Motor neuron (in vitro differentiated cells): ENCODE data around the gene SLC8A1. TPM values are rescaled to one million over a fixed set of nuclear protein-coding genes. Genes with fewer than 3 reads are reported as not detected.
A peak's percentile ranks its signal among the peaks of the same experiment; 100 is the strongest.

ENCODE experiments used
- ATAC-seq, 8 experiments: fragments of 200-7000 bp; cut with Tn5 transposase; replicated peaks in 6 of 8; 2 replicates each; pipeline ENCODE4 v1.8.0; 2021; ENCODE audit warnings: mild to moderate bottlenecking in 8 of 8, moderate library complexity in 8 of 8
- H3K27ac ChIP-seq, 2 donors: fragments of 250-450 bp; sonication (Bioruptor Pico); 2 replicates each; pipeline ENCODE4 v1.9.0; 2021; ENCODE audit warnings: antibody characterized with exemption in 2 of 2, mild to moderate bottlenecking in 2 of 2, moderate library complexity in 1 of 2
- H3K4me1 ChIP-seq, 2 donors: fragments of 250-450 bp; sonication (Bioruptor Pico); replicated peaks in 1 of 2; 2 replicates each; pipeline ENCODE4 v1.6.1; 2021; ENCODE audit warnings: antibody characterized with exemption in 2 of 2, mild to moderate bottlenecking in 2 of 2, moderate library complexity in 1 of 2
- H3K4me3 ChIP-seq, 5 donors: fragments of 250-450 bp; sonication (Bioruptor Pico); 2 replicates each; pipeline ENCODE4 v1.9.0; 2021; ENCODE audit warnings: antibody characterized with exemption in 5 of 5, mild to moderate bottlenecking in 5 of 5, moderate library complexity in 4 of 5
- WGBS, 10 experiments: fragments of 450-650 bp; shearing (Covaris generic); methylation state at CpG; one replicate each; pipeline ENCODE4 v1.0.0; 2022; 5-methylcytosine and 5-hydroxymethylcytosine counted together
- in situ Hi-C, 9 experiments: fragments of 400-800 bp; cut with MboI; loops; one replicate each; pipeline ENCODE4 v1.15.0; 2021; ENCODE audit warnings: low sequenced_read_pairs in 9 of 9, low pct_unique_long_range_greater_than_20kb in 2 of 9; ENCODE audit not compliant: unreplicated experiment in 9 of 9
- total RNA-seq, 8 experiments: library from RNA; unstranded; fragments of 300-600 nt; gene quantifications; 2 replicates each; pipeline versions ENCODE4 v1.2.3 to v1.2.4, GENCODE V29; 2022

Gene SLC8A1
- total RNA-seq, 8 experiments from 2014 or later = 0.27 to 55.1 (median 24.5) TPM

- Histone ChIP-seq H3K27ac (no peak overlapping the region), H3K4me1 (peaks cover 2 to 5% of the 10 kb centered on the region in 2 donors), H3K4me3 (no peak overlapping the region)
- ATAC-seq = no peak
- in situ Hi-C loops = no loop called here
- 12 to 59% (median 42%) methylated on average over 1 to 5 of the region's 5 CpGs; no CpG with 5 or more reads in 1 of the 10 experiments for WGBS, 10 experiments
Measured at GRCh38 chr2:40477361-40477760, 25.5 kb upstream of the SLC8A1 start.

GRCh38 chr2:40476436-40476835 is 24.5 kb upstream of the SLC8A1 start:
- Histone ChIP-seq H3K4me1 (peaks cover 5 to 7% of the 10 kb centered on the region in 2 donors), H3K4me3 (no peak overlapping the region), H3K27ac (no peak overlapping the region)
- in situ Hi-C loops = no loop called here
- ATAC-seq = no peak
- 60 to 100% (median 100%) methylated on average over 1 of the region's 1 CpG; no CpG with 5 or more reads in 4 of the 10 experiments for WGBS, 10 experiments

GRCh38 chr2:40474306-40474705 is 22.4 kb upstream of the SLC8A1 start:
- H3K4me3 ChIP-seq = no peak overlapping the region
- H3K4me1 ChIP-seq = peaks cover 5 to 14% of the 10 kb centered on the region in 2 donors
- WGBS, 10 experiments = 17 to 100% (median 90%) methylated on average over 1 of the region's 1 CpG; no CpG with 5 or more reads in 2 of the 10 experiments
- in situ Hi-C loops = no loop called here
- ATAC-seq = no peak
- no peak overlapping the region for H3K27ac ChIP-seq

GRCh38 chr2:40471866-40472265 is 20.0 kb upstream of the SLC8A1 start:
- H3K4me3 ChIP-seq = no peak overlapping the region
- no peak overlapping the region for H3K27ac ChIP-seq
- in situ Hi-C loops = no loop called here
- ATAC-seq = no peak
- WGBS, 10 experiments = 57 to 100% (median 76%) methylated on average over 1 to 3 of the region's 3 CpGs; no CpG with 5 or more reads in 2 of the 10 experiments
- peaks cover 4 to 22% of the 10 kb centered on the region in 2 donors for H3K4me1 ChIP-seq

- no peak overlapping the region for H3K27ac ChIP-seq
- 49 to 90% (median 64%) methylated on average over 1 to 5 of the region's 5 CpGs; no CpG with 5 or more reads in 1 of the 10 experiments for WGBS, 10 experiments
- H3K4me3 ChIP-seq = no peak overlapping the region
- in situ Hi-C loops = no loop called here
- peak in 3 of 8 experiments; percentile 40 to 53 (median 42) for ATAC-seq
- peaks cover 3 to 30% of the 10 kb centered on the region in 2 donors for H3K4me1 ChIP-seq
Measured at GRCh38 chr2:40470822-40471813, 19.2 kb upstream of the SLC8A1 start.

GRCh38 chr2:40466935-40467572 is 15.2 kb upstream of the SLC8A1 start:
- 13 to 89% (median 46%) methylated on average over 1 to 2 of the region's 2 CpGs; no CpG with 5 or more reads in 1 of the 10 experiments for WGBS, 10 experiments
- Histone ChIP-seq H3K4me1 (peaks cover 3 to 31% of the 10 kb centered on the region in 2 donors), H3K27ac (no peak overlapping the region), H3K4me3 (no peak overlapping the region)
- peak in 5 of 8 experiments; percentile 64 to 88 (median 85) for ATAC-seq
- in situ Hi-C loops = no loop called here

- peak in 5 of 8 experiments; percentile 57 to 90 (median 78) for ATAC-seq
- peaks cover 3 to 28% of the 10 kb centered on the region in 2 donors for H3K4me1 ChIP-seq
- WGBS, 10 experiments = 41 to 100% (median 86%) methylated on average over 1 to 3 of the region's 3 CpGs; no CpG with 5 or more reads in 2 of the 10 experiments
- no peak overlapping the region for H3K4me3 ChIP-seq
- in situ Hi-C loops = no loop called here
- peak overlapping the region in 1 of 2 donors; percentile 4 for H3K27ac ChIP-seq
Measured at GRCh38 chr2:40466332-40466906, 14.5 kb upstream of the SLC8A1 start.

GRCh38 chr2:40463112-40463511 is 11.2 kb upstream of the SLC8A1 start:
- no peak for ATAC-seq
- WGBS, 10 experiments = 45 to 100% (median 69%) methylated on average over 1 to 8 of the region's 8 CpGs
- in situ Hi-C loops = no loop called here

GRCh38 chr2:40458271-40458794 is 6.4 kb upstream of the SLC8A1 start:
- no peak overlapping the region for H3K27ac ChIP-seq
- in situ Hi-C loops = no loop called here
- H3K4me3 ChIP-seq = no peak overlapping the region

More at GRCh38 chr2:40463112-40463511, 11.2 kb upstream of the SLC8A1 start:
- H3K27ac ChIP-seq = no peak overlapping the region
- H3K4me1 ChIP-seq = peaks cover 8 to 48% of the 10 kb centered on the region in 2 donors
- H3K4me3 ChIP-seq = no peak overlapping the region

GRCh38 chr2:40457837-40458236 is 5.9 kb upstream of the SLC8A1 start:
- no peak overlapping the region for H3K4me3 ChIP-seq
- no peak overlapping the region for H3K27ac ChIP-seq
- peak in 1 of 8 experiments; percentile 25 for ATAC-seq
- H3K4me1 ChIP-seq = peaks cover 5 to 43% of the 10 kb centered on the region in 2 donors
- 51 to 100% (median 65%) methylated on average over 1 to 5 of the region's 5 CpGs; no CpG with 5 or more reads in 1 of the 10 experiments for WGBS, 10 experiments
- in situ Hi-C loops = no loop called here

More at GRCh38 chr2:40458271-40458794, 6.4 kb upstream of the SLC8A1 start:
- WGBS, 10 experiments = 50 to 96% (median 62%) methylated on average over 1 to 6 of the region's 6 CpGs; no CpG with 5 or more reads in 1 of the 10 experiments
- ATAC-seq = no peak
- peaks cover 5 to 40% of the 10 kb centered on the region in 2 donors for H3K4me1 ChIP-seq

GRCh38 chr2:40457366-40457765 is 5.5 kb upstream of the SLC8A1 start:
- peaks cover 5 to 43% of the 10 kb centered on the region in 2 donors for H3K4me1 ChIP-seq
- ATAC-seq = peak in 4 of 8 experiments; percentile 29 to 46 (median 36)
- in situ Hi-C loops = no loop called here
- no peak overlapping the region for H3K27ac ChIP-seq
- WGBS, 10 experiments = 17 to 86% (median 71%) methylated on average over 1 to 3 of the region's 3 CpGs; no CpG with 5 or more reads in 1 of the 10 experiments
- no peak overlapping the region for H3K4me3 ChIP-seq

GRCh38 chr2:40456926-40457325 is 5.0 kb upstream of the SLC8A1 start:
- ATAC-seq = no peak
- 74 to 100% (median 96%) methylated on average over 1 to 2 of the region's 2 CpGs; no CpG with 5 or more reads in 1 of the 10 experiments for WGBS, 10 experiments
- H3K27ac ChIP-seq = no peak overlapping the region
- peaks cover 5 to 43% of the 10 kb centered on the region in 2 donors for H3K4me1 ChIP-seq
- in situ Hi-C loops = no loop called here
- H3K4me3 ChIP-seq = no peak overlapping the region
